Measurements from ENCODE around the gene RIPK4. TPM values are rescaled to one million over a fixed set of nuclear protein-coding genes. Genes with fewer than 3 reads are reported as not detected.

The RIPK4 gene
- total RNA-seq, 2 donors from 2014 or later = 8.4 to 16.2 TPM

- TF ChIP-seq CTCF (conservative IDR thresholded peaks at IDR 0.05) = no peak
- WGBS, 2 experiments (ENCODE audit: insufficient coverage in 1 of 2, insufficient read length in 1 of 2) = 91 to 92% methylated on average over 5 to 9 of the region's 9 CpGs
- Histone ChIP-seq H3K36me3 (ENCODE audit: control insufficient read depth, insufficient read depth, low read length) (peaks cover 28% of the 10 kb centered on the region), H3K9me3 (ENCODE audit: control insufficient read depth, low read length) (peaks cover 21% of the 10 kb centered on the region), H3K27me3 (ENCODE audit: control insufficient read depth, insufficient read depth, low read length, poor library complexity, severe bottlenecking) (no peaks in the 10 kb centered on the region), H3K4me3 (ENCODE audit: low read length) (no peak overlapping the region), H3K27ac (ENCODE audit: low read depth, low read length) (no peak overlapping the region), H3K9ac (ENCODE audit: extremely low read depth, low read length, poor library complexity, severe bottlenecking) (no peak overlapping the region), H3K4me1 (ENCODE audit: control insufficient read depth, insufficient read depth, low read length) (no peaks in the 10 kb centered on the region)
- Mint-ChIP-seq H3K36me3 (ENCODE audit: low read depth) (peaks cover 52% of the 10 kb centered on the region), H3K27ac (no peak overlapping the region), H3K27me3 (ENCODE audit: insufficient read depth) (no peaks in the 10 kb centered on the region), H3K9me3 (peaks cover 41% of the 10 kb centered on the region), H3K4me1 (no peaks in the 10 kb centered on the region), H3K4me3 (no peak overlapping the region)
- no peak for DNase-seq
Measured at GRCh38 chr21:41737651-41738324, 29.1 kb downstream of the RIPK4 start.

GRCh38 chr21:41736423-41736822, 30.4 kb downstream of the RIPK4 start:
- 93 to 100% methylated on average over 2 of the region's 2 CpGs for WGBS, 2 experiments (ENCODE audit: insufficient coverage in 1 of 2, insufficient read length in 1 of 2)
- Mint-ChIP-seq H3K27me3 (ENCODE audit: insufficient read depth) (peaks cover 4% of the 10 kb centered on the region), H3K4me1 (no peaks in the 10 kb centered on the region), H3K27ac (no peak overlapping the region), H3K4me3 (no peak overlapping the region), H3K9me3 (peaks cover 42% of the 10 kb centered on the region), H3K36me3 (ENCODE audit: low read depth) (peaks cover 39% of the 10 kb centered on the region)
- H3K4me1 ChIP-seq (ENCODE audit: control insufficient read depth, insufficient read depth, low read length) = no peaks in the 10 kb centered on the region
- DNase-seq = no peak
- no peak for TF ChIP-seq CTCF (conservative IDR thresholded peaks at IDR 0.05)
- H3K9ac ChIP-seq (ENCODE audit: extremely low read depth, low read length, poor library complexity, severe bottlenecking) = no peak overlapping the region
- H3K27me3 ChIP-seq (ENCODE audit: control insufficient read depth, insufficient read depth, low read length, poor library complexity, severe bottlenecking) = no peaks in the 10 kb centered on the region
- H3K36me3 ChIP-seq (ENCODE audit: control insufficient read depth, insufficient read depth, low read length) = peaks cover 25% of the 10 kb centered on the region
- no peak overlapping the region for H3K4me3 ChIP-seq (ENCODE audit: low read length)
- no peak overlapping the region for H3K27ac ChIP-seq (ENCODE audit: low read depth, low read length)
- H3K9me3 ChIP-seq (ENCODE audit: control insufficient read depth, low read length) = peaks cover 27% of the 10 kb centered on the region

- peaks cover 27% of the 10 kb centered on the region for H3K9me3 ChIP-seq (ENCODE audit: control insufficient read depth, low read length)
- Mint-ChIP-seq H3K27me3 (ENCODE audit: insufficient read depth) (peaks cover 4% of the 10 kb centered on the region), H3K9me3 (peaks cover 32% of the 10 kb centered on the region), H3K27ac (no peak overlapping the region), H3K4me1 (peaks cover 6% of the 10 kb centered on the region), H3K4me3 (no peak overlapping the region), H3K36me3 (ENCODE audit: low read depth) (peaks cover 24% of the 10 kb centered on the region)
- no peak overlapping the region for H3K9ac ChIP-seq (ENCODE audit: extremely low read depth, low read length, poor library complexity, severe bottlenecking)
- no peak for DNase-seq
- H3K4me1 ChIP-seq (ENCODE audit: control insufficient read depth, insufficient read depth, low read length) = no peaks in the 10 kb centered on the region
- no peak for TF ChIP-seq CTCF (conservative IDR thresholded peaks at IDR 0.05)
- H3K4me3 ChIP-seq (ENCODE audit: low read length) = no peak overlapping the region
- H3K36me3 ChIP-seq (ENCODE audit: control insufficient read depth, insufficient read depth, low read length) = peaks cover 11% of the 10 kb centered on the region
- H3K27me3 ChIP-seq (ENCODE audit: control insufficient read depth, insufficient read depth, low read length, poor library complexity, severe bottlenecking) = no peaks in the 10 kb centered on the region
- no peak overlapping the region for H3K27ac ChIP-seq (ENCODE audit: low read depth, low read length)
- 92 to 94% methylated on average over 6 to 13 of the region's 13 CpGs for WGBS, 2 experiments (ENCODE audit: insufficient coverage in 1 of 2, insufficient read length in 1 of 2)
Measured at GRCh38 chr21:41733951-41734689, 32.7 kb downstream of the RIPK4 start.

Data from endodermal cell (in vitro differentiated cells).